Skeletal muscle tissue (tissue), 2 donors: Measurements from ENCODE around the gene VILL. TPM values are rescaled to one million over a fixed set of nuclear protein-coding genes. Genes with fewer than 3 reads are reported as not detected.

Experiments used
- small RNA-seq: library from RNA; depleted of rRNA; stranded (forward); fragments of <200 nt; gene quantifications from one replicate; pipeline ENCODE3, GENCODE V24; 2014
- total RNA-seq: library from RNA; depleted of rRNA; stranded (reverse); fragments of >200 nt; gene quantifications from one replicate; pipeline ENCODE4 v1.2.3, GENCODE V29; 2014

The VILL gene
- total RNA-seq, 1 donor from 2014 or later = 7.8 TPM

Small RNA genes lying within 50 kb of the gene (small RNA-seq; reads per million reads assigned to genes)
- gene MIR26A1 = 3.4 reads per million, percentile 88 among the genes with 10 or more reads in this experiment
- not detected for gene RF00019

Other genes with a start within 250 kb of the VILL start
- 20.4 TPM for gene CTDSPL, start 128.9 kb upstream of the VILL start, total RNA-seq
- 9.4 TPM for gene PLCD1, start 38.9 kb downstream of the VILL start, total RNA-seq
- gene DLEC1, start 48.4 kb downstream of the VILL start, total RNA-seq = under 0.01 TPM
- gene ACAA1, start 146.3 kb downstream of the VILL start, total RNA-seq = 21.9 TPM
- 5.2 TPM for gene MYD88, start 147.9 kb downstream of the VILL start, total RNA-seq
- gene OXSR1, start 174.8 kb downstream of the VILL start, total RNA-seq = 20.9 TPM